AG20443 (cell line): Measurements from ENCODE around the gene GALNT11.
A peak's percentile ranks its signal among the peaks of the same experiment; 100 is the strongest.
"Not testable (repeated sequence)": the region's sequence is repeated elsewhere in the genome, so short reads cannot be mapped to it uniquely, and the experiment has no call there.

Experiments used
- DNase-seq: peaks from one replicate; pipeline ENCODE4 v3.0.0; 2012; ENCODE audit warnings: low spot score, mixed read lengths

Gene GALNT11

GRCh38 chr7:152075379-152075778 lies 49.9 kb downstream of the GALNT11 start:
- DNase-seq, result not testable (repeated sequence)

GRCh38 chr7:152076324-152076821 lies 50.9 kb downstream of the GALNT11 start:
- DNase-seq, result peak; percentile 20

- DNase-seq, result no peak
These were observed 51.8 kb downstream of the GALNT11 start for GRCh38 chr7:152076940-152077933.

- DNase-seq, result no peak
These were observed 52.6 kb downstream of the GALNT11 start for GRCh38 chr7:152078025-152078424.

- no peak for DNase-seq
These were observed 53.3 kb downstream of the GALNT11 start for GRCh38 chr7:152078786-152079185.

- DNase-seq, result no peak
These were observed 55.6 kb downstream of the GALNT11 start for GRCh38 chr7:152081088-152081487.

GRCh38 chr7:152082073-152082721 lies 56.7 kb downstream of the GALNT11 start:
- not testable (repeated sequence) for DNase-seq

GRCh38 chr7:152085131-152085530 lies 59.7 kb downstream of the GALNT11 start:
- DNase-seq, result no peak

- no peak for DNase-seq
These were observed 61.0 kb downstream of the GALNT11 start for GRCh38 chr7:152086513-152086912.

- DNase-seq, result no peak
These were observed 63.7 kb downstream of the GALNT11 start for GRCh38 chr7:152089183-152089582.

- DNase-seq, result no peak
These were observed 65.3 kb downstream of the GALNT11 start for GRCh38 chr7:152090747-152091146.

GRCh38 chr7:152093717-152094116 lies 68.2 kb downstream of the GALNT11 start:
- DNase-seq, result no peak

GRCh38 chr7:152095771-152096170 lies 70.3 kb downstream of the GALNT11 start:
- no peak for DNase-seq

GRCh38 chr7:152097330-152097729 lies 71.9 kb downstream of the GALNT11 start:
- DNase-seq, result no peak

- DNase-seq, result no peak
These were observed 77.6 kb downstream of the GALNT11 start for GRCh38 chr7:152103066-152103465.

- DNase-seq, result no peak
These were observed 78.2 kb downstream of the GALNT11 start for GRCh38 chr7:152103691-152104090.

- no peak for DNase-seq
These were observed 79.7 kb downstream of the GALNT11 start for GRCh38 chr7:152105205-152105604.

- no peak for DNase-seq
These were observed 81.5 kb downstream of the GALNT11 start for GRCh38 chr7:152106990-152107389.

- DNase-seq, result no peak
These were observed 82.5 kb downstream of the GALNT11 start for GRCh38 chr7:152107945-152108344.

GRCh38 chr7:152108359-152108758 lies 82.9 kb downstream of the GALNT11 start:
- no peak for DNase-seq

- DNase-seq, result no peak
These were observed 87.4 kb downstream of the GALNT11 start for GRCh38 chr7:152112829-152113228.

- no peak for DNase-seq
These were observed 89.7 kb downstream of the GALNT11 start for GRCh38 chr7:152115021-152115718.
